Measurements from ENCODE around the gene KIAA0040. TPM values are rescaled to one million over a fixed set of nuclear protein-coding genes. Genes with fewer than 3 reads are reported as not detected.

KIAA0040 gene
- polyA plus RNA-seq, 4 donors = 5.4 to 15.2 (median 8.8) TPM

- no peaks in the 10 kb centered on the region for H3K36me3 ChIP-seq (ENCODE audit: control insufficient read depth in 3 of 3, insufficient read depth in 2 of 3, low read depth in 1 of 3, low read length in 3 of 3)
- H3K27ac ChIP-seq (ENCODE audit: low read depth in 1 of 3, low read length in 2 of 3) = no peak overlapping the region
- H3K4me1 ChIP-seq (ENCODE audit: control insufficient read depth in 3 of 3, insufficient read depth in 2 of 3, low read depth in 1 of 3, low read length in 2 of 3) = peaks cover 0 to 10% (median 3%) of the 10 kb centered on the region in 3 donors
- H3K27me3 ChIP-seq (ENCODE audit: control insufficient read depth in 3 of 3, insufficient read depth in 3 of 3, low read length in 3 of 3) = peaks cover 0 to 3% (median 0%) of the 10 kb centered on the region in 3 donors
- H3K9me3 ChIP-seq (ENCODE audit: control insufficient read depth in 2 of 2, insufficient read depth in 1 of 2, low read depth in 1 of 2, low read length in 1 of 2) = no peaks in the 10 kb centered on the region
- H3K4me3 ChIP-seq (ENCODE audit: low read depth in 1 of 3, low read length in 3 of 3) = no peak overlapping the region
- DNase-seq (no peak), FAIRE-seq (no peak)
- 78 to 86% (median 85%) methylated on average over 6 of the region's 6 CpGs for WGBS, 3 donors
Observed at GRCh38 chr1:175133673-175134435, 58.7 kb downstream of the KIAA0040 start.

GRCh38 chr1:175132436-175132835, 60.1 kb downstream of the KIAA0040 start:
- Histone ChIP-seq H3K27ac (ENCODE audit: low read depth in 1 of 3, low read length in 2 of 3) (peak overlapping the region in 1 of 3 donors; percentile 9), H3K4me1 (ENCODE audit: control insufficient read depth in 3 of 3, insufficient read depth in 2 of 3, low read depth in 1 of 3, low read length in 2 of 3) (peaks cover 0 to 10% (median 7%) of the 10 kb centered on the region in 3 donors), H3K9me3 (ENCODE audit: control insufficient read depth in 2 of 2, insufficient read depth in 1 of 2, low read depth in 1 of 2, low read length in 1 of 2) (no peaks in the 10 kb centered on the region), H3K27me3 (ENCODE audit: control insufficient read depth in 3 of 3, insufficient read depth in 3 of 3, low read length in 3 of 3) (peaks cover 0 to 3% (median 0%) of the 10 kb centered on the region in 3 donors), H3K36me3 (ENCODE audit: control insufficient read depth in 3 of 3, insufficient read depth in 2 of 3, low read depth in 1 of 3, low read length in 3 of 3) (no peaks in the 10 kb centered on the region), H3K4me3 (ENCODE audit: low read depth in 1 of 3, low read length in 3 of 3) (no peak overlapping the region)
- DNase-seq (no peak), FAIRE-seq (no peak)
- 62 to 90% (median 70%) methylated on average over 1 of the region's 1 CpG for WGBS, 3 donors

- no peaks in the 10 kb centered on the region for H3K9me3 ChIP-seq (ENCODE audit: control insufficient read depth in 2 of 2, insufficient read depth in 1 of 2, low read depth in 1 of 2, low read length in 1 of 2)
- H3K4me3 ChIP-seq (ENCODE audit: low read depth in 1 of 3, low read length in 3 of 3) = no peak overlapping the region
- H3K27me3 ChIP-seq (ENCODE audit: control insufficient read depth in 3 of 3, insufficient read depth in 3 of 3, low read length in 3 of 3) = peaks cover 0 to 3% (median 0%) of the 10 kb centered on the region in 3 donors
- H3K4me1 ChIP-seq (ENCODE audit: control insufficient read depth in 3 of 3, insufficient read depth in 2 of 3, low read depth in 1 of 3, low read length in 2 of 3) = peaks cover 0 to 10% (median 7%) of the 10 kb centered on the region in 3 donors
- H3K27ac ChIP-seq (ENCODE audit: low read depth in 1 of 3, low read length in 2 of 3) = no peak overlapping the region
- WGBS, 3 donors = 63 to 92% (median 81%) methylated on average over 1 of the region's 1 CpG
- H3K36me3 ChIP-seq (ENCODE audit: control insufficient read depth in 3 of 3, insufficient read depth in 2 of 3, low read depth in 1 of 3, low read length in 3 of 3) = no peaks in the 10 kb centered on the region
- DNase-seq (no peak), FAIRE-seq (no peak)
Observed at GRCh38 chr1:175131095-175131494, 61.5 kb downstream of the KIAA0040 start.

GRCh38 chr1:175130649-175131045, 61.9 kb downstream of the KIAA0040 start:
- Histone ChIP-seq H3K36me3 (ENCODE audit: control insufficient read depth in 3 of 3, insufficient read depth in 2 of 3, low read depth in 1 of 3, low read length in 3 of 3) (no peaks in the 10 kb centered on the region), H3K9me3 (ENCODE audit: control insufficient read depth in 2 of 2, insufficient read depth in 1 of 2, low read depth in 1 of 2, low read length in 1 of 2) (no peaks in the 10 kb centered on the region), H3K4me1 (ENCODE audit: control insufficient read depth in 3 of 3, insufficient read depth in 2 of 3, low read depth in 1 of 3, low read length in 2 of 3) (peaks cover 0 to 10% (median 7%) of the 10 kb centered on the region in 3 donors), H3K27me3 (ENCODE audit: control insufficient read depth in 3 of 3, insufficient read depth in 3 of 3, low read length in 3 of 3) (peaks cover 0 to under 1% (median 0%) of the 10 kb centered on the region in 3 donors), H3K4me3 (ENCODE audit: low read depth in 1 of 3, low read length in 3 of 3) (no peak overlapping the region), H3K27ac (ENCODE audit: low read depth in 1 of 3, low read length in 2 of 3) (peak overlapping the region in 1 of 3 donors; percentile 33)
- FAIRE-seq = no peak
- WGBS, 3 donors = 65 to 91% (median 85%) methylated on average over 2 of the region's 2 CpGs
- no peak for DNase-seq

GRCh38 chr1:175129997-175130648, 62.5 kb downstream of the KIAA0040 start:
- DNase-seq = no peak
- H3K27ac ChIP-seq (ENCODE audit: low read depth in 1 of 3, low read length in 2 of 3) = peak overlapping the region in 1 of 3 donors; percentile 43
- no peak for FAIRE-seq
- peaks cover 0 to 10% (median 7%) of the 10 kb centered on the region in 3 donors for H3K4me1 ChIP-seq (ENCODE audit: control insufficient read depth in 3 of 3, insufficient read depth in 2 of 3, low read depth in 1 of 3, low read length in 2 of 3)
- 56 to 78% (median 74%) methylated on average over 5 of the region's 5 CpGs for WGBS, 3 donors
- no peak overlapping the region for H3K4me3 ChIP-seq (ENCODE audit: low read depth in 1 of 3, low read length in 3 of 3)
- H3K36me3 ChIP-seq (ENCODE audit: control insufficient read depth in 3 of 3, insufficient read depth in 2 of 3, low read depth in 1 of 3, low read length in 3 of 3) = no peaks in the 10 kb centered on the region
- H3K27me3 ChIP-seq (ENCODE audit: control insufficient read depth in 3 of 3, insufficient read depth in 3 of 3, low read length in 3 of 3) = no peaks in the 10 kb centered on the region
- H3K9me3 ChIP-seq (ENCODE audit: control insufficient read depth in 2 of 2, insufficient read depth in 1 of 2, low read depth in 1 of 2, low read length in 1 of 2) = no peaks in the 10 kb centered on the region

GRCh38 chr1:175129644-175129996, 63.0 kb downstream of the KIAA0040 start:
- H3K27me3 ChIP-seq (ENCODE audit: control insufficient read depth in 3 of 3, insufficient read depth in 3 of 3, low read length in 3 of 3) = no peaks in the 10 kb centered on the region
- DNase-seq = peak; percentile 53 to 79
- H3K4me1 ChIP-seq (ENCODE audit: control insufficient read depth in 3 of 3, insufficient read depth in 2 of 3, low read depth in 1 of 3, low read length in 2 of 3) = peaks cover 0 to 10% (median 7%) of the 10 kb centered on the region in 3 donors
- H3K36me3 ChIP-seq (ENCODE audit: control insufficient read depth in 3 of 3, insufficient read depth in 2 of 3, low read depth in 1 of 3, low read length in 3 of 3) = no peaks in the 10 kb centered on the region
- no peak overlapping the region for H3K4me3 ChIP-seq (ENCODE audit: low read depth in 1 of 3, low read length in 3 of 3)
- no peak for FAIRE-seq
- WGBS, 3 donors = 41 to 56% (median 43%) methylated on average over 2 of the region's 2 CpGs
- H3K9me3 ChIP-seq (ENCODE audit: control insufficient read depth in 2 of 2, insufficient read depth in 1 of 2, low read depth in 1 of 2, low read length in 1 of 2) = no peaks in the 10 kb centered on the region
- peak overlapping the region in 2 of 3 donors; percentile 16 to 43 for H3K27ac ChIP-seq (ENCODE audit: low read depth in 1 of 3, low read length in 2 of 3)

GRCh38 chr1:175129182-175129581, 63.4 kb downstream of the KIAA0040 start:
- no peaks in the 10 kb centered on the region for H3K27me3 ChIP-seq (ENCODE audit: control insufficient read depth in 3 of 3, insufficient read depth in 3 of 3, low read length in 3 of 3)
- H3K4me3 ChIP-seq (ENCODE audit: low read depth in 1 of 3, low read length in 3 of 3) = no peak overlapping the region
- no peaks in the 10 kb centered on the region for H3K9me3 ChIP-seq (ENCODE audit: control insufficient read depth in 2 of 2, insufficient read depth in 1 of 2, low read depth in 1 of 2, low read length in 1 of 2)
- FAIRE-seq = no peak
- H3K27ac ChIP-seq (ENCODE audit: low read depth in 1 of 3, low read length in 2 of 3) = peak overlapping the region in 2 of 3 donors; percentile 16 to 43
- 72 to 93% (median 89%) methylated on average over 1 of the region's 1 CpG for WGBS, 3 donors
- H3K36me3 ChIP-seq (ENCODE audit: control insufficient read depth in 3 of 3, insufficient read depth in 2 of 3, low read depth in 1 of 3, low read length in 3 of 3) = no peaks in the 10 kb centered on the region
- no peak for DNase-seq
- H3K4me1 ChIP-seq (ENCODE audit: control insufficient read depth in 3 of 3, insufficient read depth in 2 of 3, low read depth in 1 of 3, low read length in 2 of 3) = peaks cover 0 to 10% (median 7%) of the 10 kb centered on the region in 3 donors

- Histone ChIP-seq H3K4me3 (ENCODE audit: low read depth in 1 of 3, low read length in 3 of 3) (no peak overlapping the region), H3K4me1 (ENCODE audit: control insufficient read depth in 3 of 3, insufficient read depth in 2 of 3, low read depth in 1 of 3, low read length in 2 of 3) (peaks cover 0 to 10% (median 7%) of the 10 kb centered on the region in 3 donors), H3K27ac (ENCODE audit: low read depth in 1 of 3, low read length in 2 of 3) (peak overlapping the region in 1 of 3 donors; percentile 72), H3K9me3 (ENCODE audit: control insufficient read depth in 2 of 2, insufficient read depth in 1 of 2, low read depth in 1 of 2, low read length in 1 of 2) (no peaks in the 10 kb centered on the region), H3K36me3 (ENCODE audit: control insufficient read depth in 3 of 3, insufficient read depth in 2 of 3, low read depth in 1 of 3, low read length in 3 of 3) (no peaks in the 10 kb centered on the region), H3K27me3 (ENCODE audit: control insufficient read depth in 3 of 3, insufficient read depth in 3 of 3, low read length in 3 of 3) (no peaks in the 10 kb centered on the region)
- WGBS, 3 donors = 87 to 93% (median 92%) methylated on average over 9 of the region's 9 CpGs
- FAIRE-seq (no peak), DNase-seq (no peak)
Observed at GRCh38 chr1:175128523-175128922, 64.1 kb downstream of the KIAA0040 start.
